Measurements from ENCODE around the gene CCDC179. TPM values are rescaled to one million over a fixed set of nuclear protein-coding genes. Genes with fewer than 3 reads are reported as not detected.

The CCDC179 gene
- total RNA-seq, 1 experiment from 2014 or later: not detected

DNA sequence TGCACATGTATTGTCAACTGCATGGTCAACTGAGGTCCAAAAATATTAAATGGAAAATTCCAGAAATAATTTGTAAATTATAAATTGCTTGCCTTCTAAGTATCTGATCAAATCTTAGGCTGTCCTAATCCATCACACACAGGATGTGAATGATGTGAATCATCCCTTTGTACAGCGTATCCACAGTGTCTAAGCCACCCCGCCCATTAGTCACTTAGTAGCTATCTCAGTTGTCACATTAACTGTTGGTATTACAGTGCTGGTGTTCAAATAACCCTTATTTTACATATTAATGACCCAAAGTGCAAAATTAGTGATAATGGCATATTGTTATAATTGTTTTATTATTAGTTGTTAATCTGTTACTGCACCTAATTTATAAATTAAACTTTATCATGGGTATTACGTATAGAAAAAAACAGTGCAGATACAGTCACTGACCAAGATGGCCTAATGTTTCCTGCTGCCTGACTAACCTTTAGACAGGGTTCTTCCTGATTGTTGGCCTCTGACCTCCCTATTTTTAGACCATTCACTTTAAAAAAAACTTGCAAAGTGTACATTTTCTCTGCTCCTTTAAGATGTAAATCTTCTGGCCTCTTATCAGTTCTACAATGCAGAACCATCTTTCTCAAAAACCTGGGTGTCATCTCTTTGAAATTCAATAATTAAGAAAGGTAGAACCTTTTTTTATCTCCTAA is 27.8 kb downstream of the CCDC179 start (continued):
- TF ChIP-seq, protein P1, sequence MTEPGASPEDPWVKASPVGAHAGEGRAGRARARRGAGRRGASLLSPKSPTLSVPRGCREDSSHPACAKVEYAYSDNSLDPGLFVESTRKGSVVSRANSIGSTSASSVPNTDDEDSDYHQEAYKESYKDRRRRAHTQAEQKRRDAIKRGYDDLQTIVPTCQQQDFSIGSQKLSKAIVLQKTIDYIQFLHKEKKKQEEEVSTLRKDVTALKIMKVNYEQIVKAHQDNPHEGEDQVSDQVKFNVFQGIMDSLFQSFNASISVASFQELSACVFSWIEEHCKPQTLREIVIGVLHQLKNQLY (CRISPR knock-in tag; IDR thresholded peaks at IDR 0.05): no peak
- TF ChIP-seq ZNF396 (CRISPR knock-in tag; IDR thresholded peaks at IDR 0.05; ENCODE audit: borderline replicate concordance) (no peak), HMGXB4 (CRISPR knock-in tag; IDR thresholded peaks at IDR 0.05) (no peak), TEAD1 (CRISPR knock-in tag; IDR thresholded peaks at IDR 0.05) (no peak), ZNF121 (CRISPR knock-in tag; IDR thresholded peaks at IDR 0.05) (no peak), ZNF671 (CRISPR knock-in tag; IDR thresholded peaks at IDR 0.05) (no peak), FOXK1 (CRISPR knock-in tag; IDR thresholded peaks at IDR 0.05) (no peak), STAT6 (CRISPR knock-in tag; conservative IDR thresholded peaks at IDR 0.05; ENCODE audit: low read depth) (no peak)
- TF ChIP-seq, protein P2, sequence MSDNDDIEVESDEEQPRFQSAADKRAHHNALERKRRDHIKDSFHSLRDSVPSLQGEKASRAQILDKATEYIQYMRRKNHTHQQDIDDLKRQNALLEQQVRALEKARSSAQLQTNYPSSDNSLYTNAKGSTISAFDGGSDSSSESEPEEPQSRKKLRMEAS (CRISPR knock-in tag; IDR thresholded peaks at IDR 0.05): no peak

GRCh38 chr11:22830082-22830414 is 30.2 kb downstream of the CCDC179 start:
- Mint-ChIP-seq H3K36me3 (no peaks in the 10 kb centered on the region), H3K4me1 (peaks cover 26% of the 10 kb centered on the region), H3K4me3 (peak overlapping the region; percentile 56), H3K27me3 (ENCODE audit: low read depth) (peaks cover 15% of the 10 kb centered on the region), H3K27ac (no peak overlapping the region), H3K9me3 (no peaks in the 10 kb centered on the region)
- ATAC-seq (no peak), DNase-seq (ENCODE audit: low spot score) (no peak)
- TF ChIP-seq KAT7 (CRISPR knock-in tag; IDR thresholded peaks at IDR 0.05; ENCODE audit: borderline replicate concordance) (no peak), ZNF671 (CRISPR knock-in tag; IDR thresholded peaks at IDR 0.05) (no peak), FOXK1 (CRISPR knock-in tag; IDR thresholded peaks at IDR 0.05) (no peak), ATF2 (CRISPR knock-in tag; IDR thresholded peaks at IDR 0.05; ENCODE audit: borderline replicate concordance, low read depth) (no peak)
- CTCF ChIA-PET: interaction anchor here (0.6 to 2.2 kb wide), 21 partner anchors 9 to 710 kb away, joined by 3 to 13 read pairs (median 5); partner anchors contain the start of gene FANCF
- POLR2A ChIA-PET: interaction anchor here (1.0 kb wide), 1 partner anchor 32 kb away, joined by 3 read pairs; no protein-coding TSS in a partner anchor

DNA sequence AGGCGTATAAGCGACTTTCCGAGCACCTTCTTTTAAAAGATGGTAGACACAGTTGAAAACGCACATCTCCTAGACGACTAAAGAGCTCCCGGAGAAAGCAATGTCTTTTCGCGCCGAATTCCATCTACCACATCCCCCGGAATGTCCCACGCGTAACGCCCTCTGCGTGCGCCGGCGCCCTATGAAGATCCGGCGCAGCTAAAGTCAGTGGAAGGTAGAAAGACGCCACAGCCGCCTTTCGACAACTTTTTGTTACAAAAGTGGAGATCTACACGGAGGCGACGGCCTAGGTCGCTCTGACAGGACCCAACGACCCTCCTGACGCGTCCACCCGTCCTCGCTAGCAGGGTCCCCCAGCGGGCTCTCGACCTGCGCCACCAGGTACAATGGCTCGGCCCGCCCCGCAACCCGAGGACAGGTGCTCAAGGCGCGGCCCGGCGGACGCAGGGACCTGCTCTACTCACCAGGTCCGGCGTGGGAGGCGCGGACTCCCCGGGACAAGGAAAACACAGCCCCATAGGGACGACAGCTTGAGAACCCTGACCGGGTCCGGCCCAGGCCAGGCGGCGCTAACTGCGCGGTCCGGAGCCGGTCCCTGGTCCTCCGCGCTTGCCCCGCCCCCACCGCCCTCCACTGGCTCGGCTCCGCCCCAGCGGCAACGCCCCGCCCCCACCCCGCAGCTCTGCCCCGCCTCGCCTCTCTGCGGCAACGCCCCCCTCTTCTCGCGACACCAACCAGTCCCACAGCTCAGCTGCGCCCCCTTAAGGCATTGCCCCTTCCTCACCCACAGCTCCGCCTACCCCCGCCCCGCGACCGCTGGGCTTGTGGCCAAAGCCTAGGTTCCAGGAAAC is 30.8 kb downstream of the CCDC179 start, which contains the start of gene SVIP:
TSS of gene SVIP (minus strand) at position 571 of the 851 bp plus-strand sequence. CDS start at position 518, 53 bp downstream.
- H3K9me3 Mint-ChIP-seq: no peaks in the 10 kb centered on the region
- H3K27me3 Mint-ChIP-seq (ENCODE audit: low read depth): peaks cover 15% of the 10 kb centered on the region
- peak; percentile 98 for DNase-seq (ENCODE audit: low spot score)
- peaks cover 26% of the 10 kb centered on the region for H3K4me1 Mint-ChIP-seq
- peaks cover 4% of the 10 kb centered on the region; the same call in 1 of the 2 replicates for H3K36me3 Mint-ChIP-seq
- peak; percentile 97 for ATAC-seq
- H3K4me3 Mint-ChIP-seq: peak within 1 kb of the TSS; percentile 85
- ChIA-PET CTCF (interaction anchor here (0.5 to 2.2 kb wide), 24 partner anchors 8 to 915 kb away, joined by 3 to 13 read pairs (median 4); partner anchors contain the start of gene FANCF), POLR2A (interaction anchor here (0.7 to 1.3 kb wide), 5 partner anchors 32 to 692 kb away, joined by 3 to 4 read pairs (median 3); partner anchors contain the start of gene FANCF)
- H3K27ac Mint-ChIP-seq: no peak within 1 kb of the TSS
- TF ChIP-seq ZMAT4 (CRISPR knock-in tag; IDR thresholded peaks at IDR 0.05) (no peak), TEAD1 (CRISPR knock-in tag; IDR thresholded peaks at IDR 0.05) (peak; percentile 55; the same call in 1 of the 2 replicates), ZNF121 (CRISPR knock-in tag; IDR thresholded peaks at IDR 0.05) (peak; percentile 85), FOXP1 (CRISPR knock-in tag; IDR thresholded peaks at IDR 0.05; ENCODE audit: borderline replicate concordance) (peak; percentile 83; the same call in 1 of the 2 replicates), ARID4B (CRISPR knock-in tag; IDR thresholded peaks at IDR 0.05; ENCODE audit: borderline replicate concordance) (peak; percentile 45; the same call in 1 of the 2 replicates)

All from WTC11 (cell line).